Right lobe of liver (tissue), 4 donors: ENCODE measurements around the gene WDFY4.

ENCODE experiments used
- POLR2A ChIP-seq: fragments of 450-650 bp; IDR thresholded peaks from one replicate; pipeline ENCODE4 v1.6.1; 2017; ENCODE audit warnings: antibody characterized with exemption, mild to moderate bottlenecking
- TF ChIP-seq, protein P1 (sequence below), 4 donors: fragments of 200-600 bp in 3 of 4; fragments of 450-650 bp in 1 of 4; IDR thresholded peaks; one replicate each; pipeline versions ENCODE4 v1.5.1 to v1.8.0; 2016 to 2022; ENCODE audit warnings: antibody characterized with exemption in 4 of 4, mild to moderate bottlenecking in 2 of 4
- donor health status: DM: no; HTN: no; CAD: no.
- donor health status: DM: no; HTN: no; CAD: no.
- donor health status: DM: no; HTN: yes; CAD: no.

GRCh38 chr10:48751730-48752129 lies 67.1 kb downstream of the WDFY4 start:
- TF ChIP-seq, protein P1, sequence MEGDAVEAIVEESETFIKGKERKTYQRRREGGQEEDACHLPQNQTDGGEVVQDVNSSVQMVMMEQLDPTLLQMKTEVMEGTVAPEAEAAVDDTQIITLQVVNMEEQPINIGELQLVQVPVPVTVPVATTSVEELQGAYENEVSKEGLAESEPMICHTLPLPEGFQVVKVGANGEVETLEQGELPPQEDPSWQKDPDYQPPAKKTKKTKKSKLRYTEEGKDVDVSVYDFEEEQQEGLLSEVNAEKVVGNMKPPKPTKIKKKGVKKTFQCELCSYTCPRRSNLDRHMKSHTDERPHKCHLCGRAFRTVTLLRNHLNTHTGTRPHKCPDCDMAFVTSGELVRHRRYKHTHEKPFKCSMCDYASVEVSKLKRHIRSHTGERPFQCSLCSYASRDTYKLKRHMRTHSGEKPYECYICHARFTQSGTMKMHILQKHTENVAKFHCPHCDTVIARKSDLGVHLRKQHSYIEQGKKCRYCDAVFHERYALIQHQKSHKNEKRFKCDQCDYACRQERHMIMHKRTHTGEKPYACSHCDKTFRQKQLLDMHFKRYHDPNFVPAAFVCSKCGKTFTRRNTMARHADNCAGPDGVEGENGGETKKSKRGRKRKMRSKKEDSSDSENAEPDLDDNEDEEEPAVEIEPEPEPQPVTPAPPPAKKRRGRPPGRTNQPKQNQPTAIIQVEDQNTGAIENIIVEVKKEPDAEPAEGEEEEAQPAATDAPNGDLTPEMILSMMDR (IDR thresholded peaks at IDR 0.05): no peak
- no peak for TF ChIP-seq POLR2A
